HepG2 (cell line): ENCODE measurements around the gene PRRT2. TPM values are rescaled to one million over a fixed set of nuclear protein-coding genes. Genes with fewer than 3 reads are reported as not detected.

Experiments used
- ATAC-seq: fragments of 200-7000 bp; cut with Tn5 transposase; 3 replicates; pipeline ENCODE4 v1.9.1; 2020; ENCODE audit warnings: mild to moderate bottlenecking, moderate library complexity
- BruUV-seq: library from RNA; stranded (reverse); fragments of 400-500 nt; replicated peaks from 2 replicates; lab custom pipeline; 2021; lab: Mats Ljungman, UMichigan
- CTCF ChIA-PET: fragments of 300-600 bp; formaldehyde crosslinking; extraction: SDS; loops from one replicate; lab custom pipeline; 2021; ENCODE audit warnings: low total read pairs, inconsistent platforms, low intra/inter-chr PET ratio; lab: Yijun Ruan, JAX
- POLR2A ChIA-PET: fragments of 350-600 bp; sonication (Branson Sonifier 250); formaldehyde crosslinking; loops from one replicate; lab custom pipeline; 2020; ENCODE audit warnings: antibody characterized with exemption, inconsistent platforms; lab: Yijun Ruan, JAX
- DNase-seq: peaks from one replicate; pipeline ENCODE4 v3.0.0-alpha.2; 2015; ENCODE audit warnings: low spot score
- FAIRE-seq: peaks from 3 replicates; lab custom pipeline; 2011; peaks lifted over from hg19 to GRCh38; lab: Jason Lieb, UNC
- H2AFZ ChIP-seq: one replicate; pipeline ENCODE4 v1.6.1; 2011; ENCODE audit warnings: low read length, inconsistent platforms
- H3K27ac ChIP-seq: fragments of 300-600 bp; 3 replicates; pipeline ENCODE4 v1.8.0; 2011; ENCODE audit warnings: mixed run types, mild to moderate bottlenecking, mixed read lengths, low read length, inconsistent platforms; ENCODE audit not compliant: insufficient read depth; ENCODE audit errors: extremely low read length
- H3K27me3 ChIP-seq, 2 experiments: fragments of 200-600 bp in 1 of 2; 2 replicates in 1 of 2; 3 replicates in 1 of 2; pipeline versions ENCODE4 v1.6.0 to v1.8.0; 2011; ENCODE audit warnings: low read length in 2 of 2, mild to moderate bottlenecking in 2 of 2, moderate library complexity in 2 of 2, inconsistent platforms in 1 of 2; ENCODE audit not compliant: insufficient read depth in 2 of 2, control insufficient read depth in 1 of 2
- H3K36me3 ChIP-seq, 2 experiments: fragments of 200-600 bp in 1 of 2; replicated peaks in 1 of 2; 2 replicates in 1 of 2; 3 replicates in 1 of 2; pipeline versions ENCODE4 v1.5.1 to v1.8.0; 2011; ENCODE audit warnings: low read length in 2 of 2, inconsistent platforms in 1 of 2; ENCODE audit not compliant: insufficient read depth in 2 of 2, control insufficient read depth in 1 of 2
- H3K4me1 ChIP-seq: 2 replicates; pipeline ENCODE4 v1.5.1; 2012; ENCODE audit warnings: low read length, inconsistent platforms; ENCODE audit not compliant: insufficient read depth
- H3K4me2 ChIP-seq: 2 replicates; pipeline ENCODE4 v1.6.0; 2011; ENCODE audit warnings: low read depth, low read length, inconsistent platforms
- H3K4me3 ChIP-seq, 3 experiments: fragments of 200-600 bp in 1 of 3; sonication (generic), shearing (Covaris generic) in 1 of 3; replicated peaks in 1 of 3; 2 replicates each; pipeline ENCODE4 v1.5.1; 2011 to 2016; ENCODE audit warnings: low read length in 3 of 3, inconsistent platforms in 2 of 3, low read depth in 2 of 3, mild to moderate bottlenecking in 2 of 3, control low read depth in 1 of 3, mixed read lengths in 1 of 3; ENCODE audit not compliant: insufficient read depth in 1 of 3
- H3K79me2 ChIP-seq: one replicate; pipeline ENCODE4 v1.6.1; 2011; ENCODE audit warnings: low read length, inconsistent platforms; ENCODE audit not compliant: insufficient read depth
- H3K9ac ChIP-seq: 2 replicates; pipeline ENCODE4 v1.6.0; 2011; ENCODE audit warnings: mild to moderate bottlenecking, low read depth, low read length, inconsistent platforms; ENCODE audit not compliant: insufficient read depth
- H3K9me3 ChIP-seq: 2 replicates; pipeline ENCODE4 v1.5.1; 2012; ENCODE audit warnings: mild to moderate bottlenecking, low read length
- H4K20me1 ChIP-seq: 2 replicates; pipeline ENCODE4 v1.6.0; 2011; ENCODE audit warnings: inconsistent platforms, mild to moderate bottlenecking, low read length, moderate library complexity; ENCODE audit not compliant: insufficient read depth
- AGO2 ChIP-seq: fragments of 200-400 bp; formaldehyde crosslinking; optimal IDR thresholded peaks from 2 replicates; pipeline ENCODE3; 2017; ENCODE audit warnings: mild to moderate bottlenecking, low read depth, low read length, moderate library complexity
- NBN ChIP-seq: fragments of 450-650 bp; conservative IDR thresholded peaks from 2 replicates; pipeline ENCODE4 v1.6.1; 2017
- NFIC ChIP-seq: IDR thresholded peaks from 2 replicates; pipeline ENCODE4 v1.6.1; 2012; ENCODE audit warnings: mild to moderate bottlenecking, low read length, inconsistent platforms
- PHF20 ChIP-seq: sonication (generic); formaldehyde crosslinking; IDR thresholded peaks from 2 replicates; pipeline ENCODE4 v1.5.0; 2020; ENCODE audit warnings: mild to moderate bottlenecking, missing genetic modification reagents
- ZNF777 ChIP-seq: sonication (generic); formaldehyde crosslinking; IDR thresholded peaks from 2 replicates; pipeline ENCODE4 v1.4.0; 2020; ENCODE audit warnings: missing genetic modification reagents
- WGBS: methylation state at CpG from one replicate; pipeline ENCODE4 v1.1.6; 2017; ENCODE audit warnings: low lambda C conversion rate; 5-methylcytosine and 5-hydroxymethylcytosine counted together
- in situ Hi-C: cut with HindIII; loops from 2 replicates; pipeline ENCODE4 v1.10.0; 2017; ENCODE audit warnings: low pct_unique_long_range_greater_than_20kb; ENCODE audit not compliant: extremely low pct_ligation_motif_present
- intact Hi-C: fragments of 100-400 bp; cut with micrococcal nuclease; formaldehyde crosslinking; loops from one replicate; pipeline ENCODE4 v1.10.0; 2022; ENCODE audit not compliant: unreplicated experiment
- polyA plus RNA-seq, 8 experiments: library from polyadenylated mRNA; depleted of rRNA in 3 of 8; stranded (reverse) in 7 of 8; unstranded in 1 of 8; fragments of >200 nt; fragmentation: Illumina TruSeq in 4 of 8; extraction: Trizol in 4 of 8; gene quantifications; 2 replicates each; pipeline versions ENCODE4 v1.2.1 to v1.2.3, GENCODE V29; 2011 to 2016; ENCODE audit warnings: low read depth in 4 of 8, missing spikeins in 1 of 8, mixed read lengths in 1 of 8; ENCODE audit not compliant: insufficient read depth in 1 of 8
- total RNA-seq, 5 experiments: library from RNA; depleted of rRNA; stranded (reverse); fragments of >200 nt; fragmentation: Illumina TruSeq; extraction: Trizol; gene quantifications; 2 replicates each; pipeline ENCODE4 v1.2.3, GENCODE V29; 2016; ENCODE audit warnings: low read depth in 1 of 5
- TF ChIP-seq, protein P1 (sequence below): sonication (generic); formaldehyde crosslinking; IDR thresholded peaks from 2 replicates; pipeline ENCODE4 v1.5.0; 2020; ENCODE audit warnings: mild to moderate bottlenecking, low read depth, missing genetic modification reagents, borderline replicate concordance
- TF ChIP-seq, protein P2 (sequence below): sonication (generic); formaldehyde crosslinking; IDR thresholded peaks from 2 replicates; pipeline ENCODE4 v1.4.0; 2020; ENCODE audit warnings: missing genetic modification reagents

PRRT2 gene
- total and polyA plus RNA-seq, 2 of the 13 experiments (the other 11 are each of a cell fraction or from before 2014, with no cell fraction given), result 0.51 to 1.1 TPM

DNA sequence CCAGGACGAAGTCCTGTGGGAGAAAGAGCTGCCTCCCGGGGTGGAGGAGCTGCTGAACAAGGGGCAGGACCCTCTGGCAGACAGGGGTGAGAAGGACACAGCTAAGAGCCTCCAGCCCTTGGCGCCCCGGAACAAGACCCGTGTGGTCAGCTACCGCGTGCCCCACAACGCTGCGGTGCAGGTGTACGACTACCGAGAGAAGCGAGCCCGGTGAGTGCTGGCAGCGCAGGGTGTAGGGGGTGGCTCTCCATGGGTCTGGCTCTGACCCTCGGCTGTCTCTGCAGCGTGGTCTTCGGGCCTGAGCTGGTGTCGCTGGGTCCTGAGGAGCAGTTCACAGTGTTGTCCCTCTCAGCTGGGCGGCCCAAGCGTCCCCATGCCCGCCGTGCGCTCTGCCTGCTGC is 29.6 kb downstream of the PRRT2 start:
- Histone ChIP-seq H3K4me2 (no peak overlapping the region), H2AFZ (no peak overlapping the region), H3K4me3 (no peak overlapping the region), H3K36me3 (peaks cover 1 to 5% of the 10 kb centered on the region in 2 experiments; a peak in 2 of 5 replicates), H3K27ac (no peak overlapping the region), H3K27me3 (no peaks in the 10 kb centered on the region), H3K9ac (no peak overlapping the region), H4K20me1 (no peaks in the 10 kb centered on the region), H3K9me3 (no peaks in the 10 kb centered on the region), H3K4me1 (no peaks in the 10 kb centered on the region), H3K79me2 (no peaks in the 10 kb centered on the region)
- WGBS, result 97% methylated on average over 23 of the region's 23 CpGs
- intact Hi-C loops (no loop called here), in situ Hi-C loops (no loop called here)
- DNase-seq, result no peak
- CTCF ChIA-PET, result no interaction called here
- POLR2A ChIA-PET, result interaction anchor here (1.4 to 3.6 kb wide), 2 partner anchors 12 to 13 kb away, joined by 3 to 11 read pairs; no protein-coding TSS in a partner anchor
- no TSS peak for BruUV-seq
- ATAC-seq, result no peak
- FAIRE-seq, result no peak
- no peak for TF ChIP-seq ZNF777
- TF ChIP-seq, protein P1, sequence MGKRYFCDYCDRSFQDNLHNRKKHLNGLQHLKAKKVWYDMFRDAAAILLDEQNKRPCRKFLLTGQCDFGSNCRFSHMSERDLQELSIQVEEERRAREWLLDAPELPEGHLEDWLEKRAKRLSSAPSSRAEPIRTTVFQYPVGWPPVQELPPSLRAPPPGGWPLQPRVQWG (CRISPR knock-in tag), result no peak
- TF ChIP-seq, protein P2, sequence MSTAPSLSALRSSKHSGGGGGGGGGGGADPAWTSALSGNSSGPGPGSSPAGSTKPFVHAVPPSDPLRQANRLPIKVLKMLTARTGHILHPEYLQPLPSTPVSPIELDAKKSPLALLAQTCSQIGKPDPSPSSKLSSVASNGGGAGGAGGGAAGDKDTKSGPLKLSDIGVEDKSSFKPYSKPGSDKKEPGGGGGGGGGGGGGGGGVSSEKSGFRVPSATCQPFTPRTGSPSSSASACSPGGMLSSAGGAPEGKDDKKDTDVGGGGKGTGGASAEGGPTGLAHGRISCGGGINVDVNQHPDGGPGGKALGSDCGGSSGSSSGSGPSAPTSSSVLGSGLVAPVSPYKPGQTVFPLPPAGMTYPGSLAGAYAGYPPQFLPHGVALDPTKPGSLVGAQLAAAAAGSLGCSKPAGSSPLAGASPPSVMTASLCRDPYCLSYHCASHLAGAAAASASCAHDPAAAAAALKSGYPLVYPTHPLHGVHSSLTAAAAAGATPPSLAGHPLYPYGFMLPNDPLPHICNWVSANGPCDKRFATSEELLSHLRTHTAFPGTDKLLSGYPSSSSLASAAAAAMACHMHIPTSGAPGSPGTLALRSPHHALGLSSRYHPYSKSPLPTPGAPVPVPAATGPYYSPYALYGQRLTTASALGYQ (CRISPR knock-in tag), result no peak
- TF ChIP-seq PHF20 (CRISPR knock-in tag), result no peak
- TF ChIP-seq NFIC, result no peak
- TF ChIP-seq NBN, result no peak
- TF ChIP-seq AGO2, result peak; percentile 70
